Esophagus (tissue), 2 donors: ENCODE data around the gene PRRG2. TPM values are rescaled to one million over a fixed set of nuclear protein-coding genes. Genes with fewer than 3 reads are reported as not detected.

Experiments used
- H3K27ac ChIP-seq, 2 donors: one replicate each; pipeline ENCODE4 v1.5.1; 2013; ENCODE audit warnings: low read depth in 2 of 2, mild to moderate bottlenecking in 2 of 2, inconsistent platforms in 1 of 2, low read length in 1 of 2, moderate library complexity in 1 of 2
- H3K27me3 ChIP-seq, 2 donors: one replicate each; pipeline ENCODE4 v1.6.1; 2013; ENCODE audit warnings: low read length in 2 of 2, control low read depth in 1 of 2, mild to moderate bottlenecking in 1 of 2; ENCODE audit not compliant: insufficient read depth in 2 of 2, control insufficient read depth in 1 of 2
- H3K36me3 ChIP-seq, 2 donors: one replicate each; pipeline ENCODE4 v1.6.1; 2013; ENCODE audit warnings: low read length in 1 of 2; ENCODE audit not compliant: control insufficient read depth in 2 of 2, insufficient read depth in 2 of 2
- H3K4me1 ChIP-seq, 2 donors: one replicate each; pipeline ENCODE4 v1.6.1; 2013; ENCODE audit warnings: low read length in 1 of 2; ENCODE audit not compliant: control insufficient read depth in 2 of 2, insufficient read depth in 2 of 2
- H3K4me3 ChIP-seq, 2 donors: one replicate each; pipeline ENCODE4 v1.5.1; 2013; ENCODE audit warnings: low read length in 2 of 2, mild to moderate bottlenecking in 2 of 2, low read depth in 1 of 2, moderate library complexity in 1 of 2
- H3K9me3 ChIP-seq, 2 donors: one replicate each; pipeline ENCODE4 v1.6.1; 2013; ENCODE audit warnings: mild to moderate bottlenecking in 2 of 2, low read depth in 1 of 2, low read length in 1 of 2, moderate library complexity in 1 of 2; ENCODE audit not compliant: control insufficient read depth in 2 of 2, insufficient read depth in 1 of 2
- WGBS, 2 donors: extraction: QIAGEN DNeasy Blood & Tissue Kit; methylation state at CpG; one replicate each; pipeline ENCODE4 v1.1.7; 2013; 5-methylcytosine and 5-hydroxymethylcytosine counted together
- polyA plus RNA-seq, 2 donors: library from polyadenylated mRNA; stranded (reverse); fragments of 200-250 nt; gene quantifications; one replicate each; pipeline ENCODE4 v1.2.3, GENCODE V29; 2013
- donor health status: healthy with polysubstance abuse.
- donor health status: Bipolar disorder and iron deficiency.

The PRRG2 gene
- polyA plus RNA-seq, 2 donors: 10.1 to 12.7 TPM

- Histone ChIP-seq H3K27me3 (no peaks in the 10 kb centered on the region), H3K9me3 (no peaks in the 10 kb centered on the region), H3K36me3 (peaks cover 0 to 36% of the 10 kb centered on the region in 2 donors), H3K4me3 (no peak overlapping the region), H3K27ac (no peak overlapping the region), H3K4me1 (peaks cover 0 to 3% of the 10 kb centered on the region in 2 donors)
- WGBS, 2 donors: 78 to 85% methylated on average over 66 of the region's 66 CpGs
Observed at GRCh38 chr19:49556412-49557398, 24.4 kb upstream of the PRRG2 start.

GRCh38 chr19:49557641-49558325, 23.3 kb upstream of the PRRG2 start:
- Histone ChIP-seq H3K4me3 (no peak overlapping the region), H3K36me3 (peaks cover 0 to 36% of the 10 kb centered on the region in 2 donors), H3K27ac (no peak overlapping the region), H3K4me1 (peaks cover 0 to 3% of the 10 kb centered on the region in 2 donors), H3K9me3 (no peaks in the 10 kb centered on the region), H3K27me3 (no peaks in the 10 kb centered on the region)
- 83 to 89% methylated on average over 18 of the region's 18 CpGs for WGBS, 2 donors

- peaks cover 0 to 2% of the 10 kb centered on the region in 2 donors for H3K4me1 ChIP-seq
- peaks cover 0 to 36% of the 10 kb centered on the region in 2 donors for H3K36me3 ChIP-seq
- H3K4me3 ChIP-seq: no peak overlapping the region
- H3K27ac ChIP-seq: no peak overlapping the region
- 75 to 83% methylated on average over 7 of the region's 7 CpGs for WGBS, 2 donors
- no peaks in the 10 kb centered on the region for H3K9me3 ChIP-seq
- H3K27me3 ChIP-seq: no peaks in the 10 kb centered on the region
Observed at GRCh38 chr19:49558591-49558990, 22.5 kb upstream of the PRRG2 start.

GRCh38 chr19:49559443-49559842, 21.7 kb upstream of the PRRG2 start:
- Histone ChIP-seq H3K4me3 (no peak overlapping the region), H3K4me1 (no peaks in the 10 kb centered on the region), H3K9me3 (no peaks in the 10 kb centered on the region), H3K27me3 (no peaks in the 10 kb centered on the region), H3K27ac (no peak overlapping the region), H3K36me3 (peaks cover 0 to 36% of the 10 kb centered on the region in 2 donors)
- 79 to 98% methylated on average over 3 of the region's 3 CpGs for WGBS, 2 donors

GRCh38 chr19:49559928-49560327, 21.2 kb upstream of the PRRG2 start:
- no peaks in the 10 kb centered on the region for H3K9me3 ChIP-seq
- no peaks in the 10 kb centered on the region for H3K27me3 ChIP-seq
- peaks cover 0 to 34% of the 10 kb centered on the region in 2 donors for H3K36me3 ChIP-seq
- H3K27ac ChIP-seq: no peak overlapping the region
- H3K4me1 ChIP-seq: no peaks in the 10 kb centered on the region
- no peak overlapping the region for H3K4me3 ChIP-seq
- 67 to 78% methylated on average over 15 of the region's 15 CpGs for WGBS, 2 donors

GRCh38 chr19:49560358-49560900, 20.7 kb upstream of the PRRG2 start:
- Histone ChIP-seq H3K4me1 (no peaks in the 10 kb centered on the region), H3K4me3 (no peak overlapping the region), H3K9me3 (no peaks in the 10 kb centered on the region), H3K27ac (peak overlapping the region in 1 of 2 donors; percentile 26), H3K36me3 (peaks cover 0 to 33% of the 10 kb centered on the region in 2 donors), H3K27me3 (no peaks in the 10 kb centered on the region)
- WGBS, 2 donors: 60 to 79% methylated on average over 15 of the region's 15 CpGs

- WGBS, 2 donors: 65 to 89% methylated on average over 6 of the region's 6 CpGs
- H3K4me1 ChIP-seq: no peaks in the 10 kb centered on the region
- H3K27ac ChIP-seq: no peak overlapping the region
- H3K9me3 ChIP-seq: no peaks in the 10 kb centered on the region
- no peak overlapping the region for H3K4me3 ChIP-seq
- peaks cover 0 to 6% of the 10 kb centered on the region in 2 donors for H3K36me3 ChIP-seq
- no peaks in the 10 kb centered on the region for H3K27me3 ChIP-seq
Observed at GRCh38 chr19:49564616-49565045, 16.5 kb upstream of the PRRG2 start.

- no peaks in the 10 kb centered on the region for H3K9me3 ChIP-seq
- WGBS, 2 donors: 32 to 39% methylated on average over 4 of the region's 4 CpGs
- peaks cover 0 to under 1% of the 10 kb centered on the region in 2 donors for H3K36me3 ChIP-seq
- H3K27me3 ChIP-seq: no peaks in the 10 kb centered on the region
- H3K4me1 ChIP-seq: no peaks in the 10 kb centered on the region
- H3K27ac ChIP-seq: no peak overlapping the region
- no peak overlapping the region for H3K4me3 ChIP-seq
Observed at GRCh38 chr19:49565261-49565660, 15.9 kb upstream of the PRRG2 start.

GRCh38 chr19:49566302-49566701, 14.8 kb upstream of the PRRG2 start:
- 96 to 100% methylated on average over 3 of the region's 3 CpGs for WGBS, 2 donors
- Histone ChIP-seq H3K27ac (no peak overlapping the region), H3K9me3 (no peaks in the 10 kb centered on the region), H3K36me3 (no peaks in the 10 kb centered on the region), H3K4me1 (peaks cover 0 to 2% of the 10 kb centered on the region in 2 donors), H3K4me3 (no peak overlapping the region), H3K27me3 (no peaks in the 10 kb centered on the region)
